Caco-2 (cell line): ENCODE results near the gene SWAP70. TPM values are rescaled to one million over a fixed set of nuclear protein-coding genes. Genes with fewer than 3 reads are reported as not detected.
A peak's percentile ranks its signal among the peaks of the same experiment; 100 is the strongest.

Source experiments
- BruUV-seq: library from RNA; stranded (reverse); fragments of 400-500 nt; replicated peaks from 2 replicates; lab custom pipeline; 2021; lab: Mats Ljungman, UMichigan
- CTCF ChIA-PET: fragments of 300-600 bp; sonication (Branson Sonifier 250); formaldehyde crosslinking; loops from one replicate; lab custom pipeline; 2022; ENCODE audit warnings: antibody characterized with exemption; lab: Charles Lee
- POLR2A ChIA-PET: fragments of 300-600 bp; sonication (Branson Sonifier 250); formaldehyde crosslinking; loops from one replicate; lab custom pipeline; 2022; ENCODE audit warnings: antibody characterized with exemption; lab: Charles Lee
- DNase-seq, 2 experiments: peaks; one replicate each; pipeline versions ENCODE4 v3.0.0 to v3.0.0-alpha.2; 2020 to 2022
- H3K27me3 ChIP-seq: replicated peaks from 2 replicates; pipeline ENCODE4 v1.6.0; 2011; ENCODE audit warnings: low read length; ENCODE audit not compliant: control insufficient read depth, insufficient read depth
- H3K36me3 ChIP-seq: 2 replicates; pipeline ENCODE4 v1.5.1; 2011; ENCODE audit warnings: low read length; ENCODE audit not compliant: control insufficient read depth, insufficient read depth
- H3K4me1 ChIP-seq: fragments of 250-450 bp; sonication (Bioruptor Pico); 2 replicates; pipeline ENCODE4 v1.5.1; 2020; ENCODE audit warnings: mild to moderate bottlenecking
- H3K4me3 ChIP-seq: 2 replicates; pipeline ENCODE4 v1.5.1; 2011; ENCODE audit warnings: low read depth, mild to moderate bottlenecking, control low read depth, low read length
- H3K9me3 ChIP-seq: fragments of 250-450 bp; sonication (Bioruptor Pico); 2 replicates; pipeline ENCODE4 v1.5.1; 2020; ENCODE audit warnings: mild to moderate bottlenecking, moderate library complexity
- H3K27ac Mint-ChIP-seq: one replicate; pipeline ENCODE4 v1.8.0; 2022; ENCODE audit warnings: mixed read lengths; ENCODE audit not compliant: unreplicated experiment
- H3K27me3 Mint-ChIP-seq: one replicate; pipeline ENCODE4 v1.8.0; 2022; ENCODE audit warnings: mixed read lengths; ENCODE audit not compliant: insufficient read depth, unreplicated experiment
- H3K36me3 Mint-ChIP-seq: one replicate; pipeline ENCODE4 v1.8.0; 2022; ENCODE audit warnings: mild to moderate bottlenecking, mixed read lengths; ENCODE audit not compliant: insufficient read depth, unreplicated experiment
- H3K4me1 Mint-ChIP-seq: one replicate; pipeline ENCODE4 v1.8.0; 2022; ENCODE audit warnings: low read depth, mixed read lengths; ENCODE audit not compliant: unreplicated experiment
- H3K4me3 Mint-ChIP-seq: one replicate; pipeline ENCODE4 v1.8.0; 2022; ENCODE audit warnings: mild to moderate bottlenecking, moderate library complexity, mixed read lengths; ENCODE audit not compliant: unreplicated experiment
- H3K9me3 Mint-ChIP-seq: one replicate; pipeline ENCODE4 v1.8.0; 2022; ENCODE audit warnings: mixed read lengths; ENCODE audit not compliant: unreplicated experiment
- intact Hi-C: fragments of 100-400 bp; cut with micrococcal nuclease; formaldehyde crosslinking; loops from one replicate; pipeline ENCODE4 v1.10.0; 2022; ENCODE audit not compliant: unreplicated experiment
- total RNA-seq: library from RNA; stranded (reverse); gene quantifications from 2 replicates; pipeline ENCODE4 v1.2.3, GENCODE V29; 2022
- TF ChIP-seq, protein P1 (sequence below), 2 experiments: fragments of 200-600 bp in 1 of 2; IDR thresholded peaks; 1 replicate in 1 of 2; 2 replicates in 1 of 2; pipeline versions ENCODE4 v1.5.1 to v1.8.0; 2011 to 2022; ENCODE audit warnings: antibody characterized with exemption in 1 of 2, control low read depth in 1 of 2, inconsistent platforms in 1 of 2, low read depth in 1 of 2, low read length in 1 of 2, mild to moderate bottlenecking in 1 of 2, moderate library complexity in 1 of 2; ENCODE audit not compliant: insufficient read depth in 1 of 2, severe bottlenecking in 1 of 2, unreplicated experiment in 1 of 2

Gene SWAP70
- total RNA-seq, 1 experiment from 2014 or later = 42.4 TPM

DNA sequence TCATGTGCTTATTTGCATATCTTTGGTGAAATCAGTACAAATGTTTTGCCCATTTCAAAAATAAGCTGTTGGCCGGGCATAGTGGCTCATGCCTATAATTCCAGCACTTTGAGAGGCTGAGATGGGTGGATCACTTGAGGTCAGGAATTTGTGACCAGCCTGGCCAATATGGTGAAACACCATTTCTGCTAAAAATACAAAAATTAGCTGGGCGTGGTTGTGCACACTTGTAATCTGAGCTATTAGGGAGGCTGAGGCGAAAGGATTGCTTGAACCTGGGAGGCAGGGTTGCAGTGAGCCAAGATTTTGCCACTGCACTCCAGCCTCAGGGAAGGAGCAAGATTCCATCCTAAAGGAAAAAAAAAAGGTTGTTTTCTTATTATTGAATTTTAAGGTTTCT lies 136.0 kb downstream of the SWAP70 start:
- TF ChIP-seq, protein P1, sequence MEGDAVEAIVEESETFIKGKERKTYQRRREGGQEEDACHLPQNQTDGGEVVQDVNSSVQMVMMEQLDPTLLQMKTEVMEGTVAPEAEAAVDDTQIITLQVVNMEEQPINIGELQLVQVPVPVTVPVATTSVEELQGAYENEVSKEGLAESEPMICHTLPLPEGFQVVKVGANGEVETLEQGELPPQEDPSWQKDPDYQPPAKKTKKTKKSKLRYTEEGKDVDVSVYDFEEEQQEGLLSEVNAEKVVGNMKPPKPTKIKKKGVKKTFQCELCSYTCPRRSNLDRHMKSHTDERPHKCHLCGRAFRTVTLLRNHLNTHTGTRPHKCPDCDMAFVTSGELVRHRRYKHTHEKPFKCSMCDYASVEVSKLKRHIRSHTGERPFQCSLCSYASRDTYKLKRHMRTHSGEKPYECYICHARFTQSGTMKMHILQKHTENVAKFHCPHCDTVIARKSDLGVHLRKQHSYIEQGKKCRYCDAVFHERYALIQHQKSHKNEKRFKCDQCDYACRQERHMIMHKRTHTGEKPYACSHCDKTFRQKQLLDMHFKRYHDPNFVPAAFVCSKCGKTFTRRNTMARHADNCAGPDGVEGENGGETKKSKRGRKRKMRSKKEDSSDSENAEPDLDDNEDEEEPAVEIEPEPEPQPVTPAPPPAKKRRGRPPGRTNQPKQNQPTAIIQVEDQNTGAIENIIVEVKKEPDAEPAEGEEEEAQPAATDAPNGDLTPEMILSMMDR (IDR thresholded peaks at IDR 0.05; ENCODE audit: insufficient read depth in 1 of 2, low read depth in 1 of 2, low read length in 1 of 2, severe bottlenecking in 1 of 2, unreplicated experiment in 1 of 2) = no peak
- BruUV-seq = no TSS peak
- H3K36me3 Mint-ChIP-seq = peaks cover 32% of the 10 kb centered on the region
- H3K27me3 Mint-ChIP-seq = no peaks in the 10 kb centered on the region
- peaks cover 1% of the 10 kb centered on the region; the same call in 1 of the 2 replicates for H3K36me3 ChIP-seq
- no peaks in the 10 kb centered on the region for H3K9me3 Mint-ChIP-seq
- H3K4me1 Mint-ChIP-seq = peaks cover 16% of the 10 kb centered on the region
- H3K4me3 Mint-ChIP-seq = no peak overlapping the region
- ChIA-PET CTCF (no interaction called here), POLR2A (no interaction called here)
- DNase-seq = no peak
- H3K4me3 ChIP-seq = no peak overlapping the region
- intact Hi-C loops = no loop called here
- no peak overlapping the region for H3K27ac Mint-ChIP-seq
- peaks cover 7% of the 10 kb centered on the region; the same call in 1 of the 2 replicates for H3K4me1 ChIP-seq
- no peaks in the 10 kb centered on the region for H3K27me3 ChIP-seq
- no peaks in the 10 kb centered on the region for H3K9me3 ChIP-seq

- TF ChIP-seq, protein P1 (IDR thresholded peaks at IDR 0.05; ENCODE audit: insufficient read depth in 1 of 2, low read depth in 1 of 2, low read length in 1 of 2, severe bottlenecking in 1 of 2, unreplicated experiment in 1 of 2) = no peak
- DNase-seq = peak in 1 of 2 experiments; percentile 18
- ChIA-PET POLR2A (interaction anchor here (0.7 kb wide), 1 partner anchor 54 kb away, joined by 4 read pairs; no protein-coding TSS in a partner anchor), CTCF (no interaction called here)
- Histone ChIP-seq H3K4me1 (peaks cover 7% of the 10 kb centered on the region; the same call in 1 of the 2 replicates), H3K4me3 (no peak overlapping the region), H3K27me3 (no peaks in the 10 kb centered on the region), H3K36me3 (no peaks in the 10 kb centered on the region; the same call in 1 of the 2 replicates), H3K9me3 (no peaks in the 10 kb centered on the region)
- Mint-ChIP-seq H3K9me3 (no peaks in the 10 kb centered on the region), H3K27me3 (no peaks in the 10 kb centered on the region), H3K4me1 (peaks cover 16% of the 10 kb centered on the region), H3K27ac (peak overlapping the region; percentile 93), H3K4me3 (no peak overlapping the region), H3K36me3 (peaks cover 56% of the 10 kb centered on the region)
- BruUV-seq = TSS peak; percentile 46
- intact Hi-C loops = no loop called here
These were observed 138.5 kb downstream of the SWAP70 start for GRCh38 chr11:9802291-9802861.

Other genes with a start within 250 kb of the SWAP70 start
- 27.2 and 31.2 TPM in 2 replicates for gene ZNF143, start 203.1 kb upstream of the SWAP70 start, total RNA-seq
- gene WEE1, start 90.4 kb upstream of the SWAP70 start, total RNA-seq = 108 and 116 TPM in 2 replicates